ENCODE results near the gene NEK10.

Gene NEK10

GRCh38 chr3:27220166-27220565, 149.0 kb downstream of the NEK10 start:
- DNase-seq: no peak

GRCh38 chr3:27219127-27219845, 149.9 kb downstream of the NEK10 start:
- no peak for DNase-seq

- DNase-seq: no peak
These were observed 152.1 kb downstream of the NEK10 start for GRCh38 chr3:27216955-27217552.

- DNase-seq: no peak
These were observed 152.8 kb downstream of the NEK10 start for GRCh38 chr3:27216295-27216855.

- DNase-seq: no peak
These were observed 155.7 kb downstream of the NEK10 start for GRCh38 chr3:27213450-27213849.

GRCh38 chr3:27209617-27210264, 159.4 kb downstream of the NEK10 start:
- no peak for DNase-seq

- no peak for DNase-seq
These were observed 160.1 kb downstream of the NEK10 start for GRCh38 chr3:27208961-27209616.

GRCh38 chr3:27202959-27203358, 166.2 kb downstream of the NEK10 start:
- DNase-seq: no peak

- no peak for DNase-seq
These were observed 167.7 kb downstream of the NEK10 start for GRCh38 chr3:27201492-27201891.

GRCh38 chr3:27200721-27201489, 168.3 kb downstream of the NEK10 start:
- DNase-seq: no peak

GRCh38 chr3:27194861-27195483, 174.2 kb downstream of the NEK10 start:
- DNase-seq: no peak

- no peak for DNase-seq
These were observed 176.1 kb downstream of the NEK10 start for GRCh38 chr3:27193056-27193455.

- DNase-seq: no peak
These were observed 183.2 kb downstream of the NEK10 start for GRCh38 chr3:27186013-27186412.

GRCh38 chr3:27185231-27185989, 183.8 kb downstream of the NEK10 start:
- no peak for DNase-seq

- no peak for DNase-seq
These were observed 184.9 kb downstream of the NEK10 start for GRCh38 chr3:27184261-27184660.

- no peak for DNase-seq
These were observed 192.9 kb downstream of the NEK10 start for GRCh38 chr3:27176256-27176655.

- DNase-seq: no peak
These were observed 194.7 kb downstream of the NEK10 start for GRCh38 chr3:27174530-27174929.

- no peak for DNase-seq
These were observed 198.1 kb downstream of the NEK10 start for GRCh38 chr3:27171113-27171512.

- DNase-seq: no peak
These were observed 202.3 kb downstream of the NEK10 start for GRCh38 chr3:27166888-27167287.

GRCh38 chr3:27165321-27165721, 203.9 kb downstream of the NEK10 start:
- no peak for DNase-seq

- DNase-seq: no peak
These were observed 208.3 kb downstream of the NEK10 start for GRCh38 chr3:27160779-27161287.

Data from activated CD4-positive, alpha-beta T cell treated with anti-CD3 and anti-CD28 coated beads for 4 hours (primary cell).